ENCODE data around the gene APOL5. TPM values are rescaled to one million over a fixed set of nuclear protein-coding genes. Genes with fewer than 3 reads are reported as not detected.

The APOL5 gene
- total RNA-seq, 1 experiment from 2014 or later, result not detected

- no peak for TF ChIP-seq CTCF (IDR thresholded peaks at IDR 0.05; ENCODE audit: unreplicated experiment)
- Mint-ChIP-seq H3K27me3 (ENCODE audit: insufficient read depth, unreplicated experiment) (peaks cover 11% of the 10 kb centered on the region), H3K27ac (ENCODE audit: low read depth, unreplicated experiment) (no peak overlapping the region), H3K9me3 (ENCODE audit: unreplicated experiment) (peaks cover 8% of the 10 kb centered on the region), H3K4me1 (ENCODE audit: insufficient read depth, unreplicated experiment) (no peaks in the 10 kb centered on the region), H3K4me3 (ENCODE audit: unreplicated experiment) (no peak overlapping the region), H3K36me3 (ENCODE audit: insufficient read depth, unreplicated experiment) (no peaks in the 10 kb centered on the region)
- POLR2A ChIA-PET, result no interaction called here
- no TSS peak for BruUV-seq (replicated peaks)
- intact Hi-C loops (cut with micrococcal nuclease), result no loop called here
- DNase-seq (ENCODE audit: unreplicated experiment), result no peak
- CTCF ChIA-PET, result interaction anchor here (0.5 to 0.7 kb wide), 3 partner anchors 77 to 356 kb away, joined by 3 read pairs; no protein-coding TSS in a partner anchor
These were observed 9.2 kb upstream of the APOL5 start for GRCh38 chr22:35708453-35708852.

DNA sequence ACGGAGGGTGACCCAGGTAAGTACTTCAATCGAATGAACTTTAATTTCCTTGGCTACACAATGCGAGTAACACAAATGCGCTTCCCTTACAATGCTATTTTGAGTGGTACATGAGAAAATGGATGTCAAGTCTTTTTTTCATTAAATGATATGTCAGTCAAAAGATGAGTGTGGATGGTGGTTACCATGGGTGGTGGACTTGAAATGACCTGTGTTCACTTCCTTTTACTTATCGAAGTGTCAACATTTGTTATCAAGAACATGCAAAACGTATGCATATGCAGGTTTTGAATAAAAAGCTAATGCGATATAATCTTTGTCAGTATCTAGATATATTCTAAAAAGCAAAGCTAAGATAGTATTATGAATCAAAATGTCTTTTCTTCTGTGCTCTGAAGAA lies 8.8 kb upstream of the APOL5 start:
- intact Hi-C loops (cut with micrococcal nuclease), result no loop called here
- H3K36me3 Mint-ChIP-seq (ENCODE audit: insufficient read depth, unreplicated experiment), result no peaks in the 10 kb centered on the region
- H3K27me3 Mint-ChIP-seq (ENCODE audit: insufficient read depth, unreplicated experiment), result peaks cover 11% of the 10 kb centered on the region
- no peak overlapping the region for H3K4me3 Mint-ChIP-seq (ENCODE audit: unreplicated experiment)
- H3K9me3 Mint-ChIP-seq (ENCODE audit: unreplicated experiment), result peaks cover 8% of the 10 kb centered on the region
- POLR2A ChIA-PET, result no interaction called here
- no peaks in the 10 kb centered on the region for H3K4me1 Mint-ChIP-seq (ENCODE audit: insufficient read depth, unreplicated experiment)
- H3K27ac Mint-ChIP-seq (ENCODE audit: low read depth, unreplicated experiment), result no peak overlapping the region
- no peak for DNase-seq (ENCODE audit: unreplicated experiment)
- BruUV-seq (replicated peaks), result no TSS peak
- no peak for TF ChIP-seq CTCF (IDR thresholded peaks at IDR 0.05; ENCODE audit: unreplicated experiment)
- CTCF ChIA-PET, result interaction anchor here (0.5 to 0.7 kb wide), 3 partner anchors 78 to 356 kb away, joined by 3 read pairs; no protein-coding TSS in a partner anchor

DNA sequence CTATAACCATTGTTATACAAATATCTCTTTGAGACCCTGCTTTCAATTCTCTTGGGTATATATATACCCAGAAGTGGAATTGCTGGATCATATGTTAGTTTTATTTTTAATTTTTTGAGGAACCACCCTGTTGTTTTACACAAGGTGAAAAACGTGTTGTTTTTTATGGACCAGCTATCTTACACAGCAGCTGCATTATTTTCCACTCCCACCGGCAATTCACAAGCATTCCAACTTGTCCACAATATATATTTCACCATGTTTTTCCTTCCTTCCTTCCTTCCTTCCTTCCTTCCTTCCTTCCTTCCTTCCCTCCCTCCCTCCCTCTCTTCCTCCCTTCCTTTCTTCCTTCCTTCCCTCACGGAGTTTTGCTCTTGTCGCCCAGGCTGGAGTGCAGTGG lies 6.3 kb upstream of the APOL5 start:
- no peak for TF ChIP-seq CTCF (IDR thresholded peaks at IDR 0.05; ENCODE audit: unreplicated experiment)
- BruUV-seq (replicated peaks), result no TSS peak
- Mint-ChIP-seq H3K27me3 (ENCODE audit: insufficient read depth, unreplicated experiment) (peaks cover 11% of the 10 kb centered on the region), H3K4me3 (ENCODE audit: unreplicated experiment) (no peak overlapping the region), H3K27ac (ENCODE audit: low read depth, unreplicated experiment) (no peak overlapping the region), H3K9me3 (ENCODE audit: unreplicated experiment) (peaks cover 8% of the 10 kb centered on the region), H3K4me1 (ENCODE audit: insufficient read depth, unreplicated experiment) (no peaks in the 10 kb centered on the region), H3K36me3 (ENCODE audit: insufficient read depth, unreplicated experiment) (no peaks in the 10 kb centered on the region)
- intact Hi-C loops (cut with micrococcal nuclease), result no loop called here
- CTCF ChIA-PET, result no interaction called here
- no peak for DNase-seq (ENCODE audit: unreplicated experiment)
- POLR2A ChIA-PET, result no interaction called here

DNA sequence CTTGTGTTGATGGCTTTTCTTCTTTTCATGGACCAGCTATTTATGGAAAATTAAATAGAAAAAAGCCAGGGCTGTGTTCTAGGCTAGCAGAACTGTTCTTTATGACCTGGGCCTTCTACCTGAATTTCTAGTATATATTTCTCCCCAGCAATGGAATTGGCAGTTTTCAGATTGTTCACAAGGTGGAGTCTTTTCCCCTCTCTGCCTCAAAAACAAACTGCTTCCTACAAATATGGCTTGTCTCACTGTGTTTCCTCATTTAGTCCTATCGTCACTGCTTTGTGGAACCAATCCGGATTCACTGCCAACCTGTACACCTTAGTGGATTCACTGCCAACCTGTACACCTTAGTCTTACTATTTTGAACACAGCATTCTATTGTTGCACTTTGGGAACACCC lies 5.0 kb upstream of the APOL5 start:
- Mint-ChIP-seq H3K9me3 (ENCODE audit: unreplicated experiment) (peaks cover 8% of the 10 kb centered on the region), H3K4me1 (ENCODE audit: insufficient read depth, unreplicated experiment) (no peaks in the 10 kb centered on the region), H3K27ac (ENCODE audit: low read depth, unreplicated experiment) (no peak overlapping the region), H3K36me3 (ENCODE audit: insufficient read depth, unreplicated experiment) (no peaks in the 10 kb centered on the region), H3K27me3 (ENCODE audit: insufficient read depth, unreplicated experiment) (peaks cover 11% of the 10 kb centered on the region), H3K4me3 (ENCODE audit: unreplicated experiment) (no peak overlapping the region)
- intact Hi-C loops (cut with micrococcal nuclease), result no loop called here
- BruUV-seq (replicated peaks), result no TSS peak
- CTCF ChIA-PET, result no interaction called here
- POLR2A ChIA-PET, result no interaction called here
- TF ChIP-seq CTCF (IDR thresholded peaks at IDR 0.05; ENCODE audit: unreplicated experiment), result no peak
- no peak for DNase-seq (ENCODE audit: unreplicated experiment)
